Astrocyte (in vitro differentiated cells and primary cell): ENCODE data around the gene DERL3. TPM values are rescaled to one million over a fixed set of nuclear protein-coding genes. Genes with fewer than 3 reads are reported as not detected.
"Not testable (repeated sequence)": the region's sequence is repeated elsewhere in the genome, so short reads cannot be mapped to it uniquely, and the experiment has no call there.

Experiments
- DNase-seq: peaks from one replicate; pipeline ENCODE4 v3.0.0-alpha.2; 2010; ENCODE audit warnings: low read depth
- FAIRE-seq: peaks from 2 replicates; lab custom pipeline; 2011; peaks lifted over from hg19 to GRCh38; lab: Jason Lieb, UNC
- H2AFZ ChIP-seq: 2 replicates; pipeline ENCODE4 v1.6.0; 2012; ENCODE audit warnings: low read depth, low read length, inconsistent platforms
- H3K27ac ChIP-seq: 2 replicates; pipeline ENCODE4 v1.5.1; 2011; ENCODE audit warnings: low read depth, low read length, inconsistent platforms
- H3K27me3 ChIP-seq: 2 replicates; pipeline ENCODE4 v1.6.0; 2011; ENCODE audit warnings: low read length, inconsistent platforms; ENCODE audit not compliant: insufficient read depth
- H3K36me3 ChIP-seq: 2 replicates; pipeline ENCODE4 v1.5.1; 2011; ENCODE audit warnings: low read length, inconsistent platforms; ENCODE audit not compliant: insufficient read depth
- H3K4me1 ChIP-seq: 2 replicates; pipeline ENCODE4 v1.5.1; 2011; ENCODE audit warnings: low read length, inconsistent platforms; ENCODE audit not compliant: insufficient read depth
- H3K4me2 ChIP-seq: 2 replicates; pipeline ENCODE4 v1.6.0; 2012; ENCODE audit warnings: low read length, inconsistent platforms
- H3K4me3 ChIP-seq: 2 replicates; pipeline ENCODE4 v1.5.1; 2011; ENCODE audit warnings: low read depth, mild to moderate bottlenecking, low read length, inconsistent platforms; ENCODE audit not compliant: insufficient read depth
- H3K79me2 ChIP-seq: 2 replicates; pipeline ENCODE4 v1.6.0; 2012; ENCODE audit warnings: mild to moderate bottlenecking, low read length, inconsistent platforms; ENCODE audit not compliant: insufficient read depth
- H3K9ac ChIP-seq: 2 replicates; pipeline ENCODE4 v1.6.0; 2012; ENCODE audit warnings: mild to moderate bottlenecking, low read length, inconsistent platforms
- H3K9me3 ChIP-seq: 2 replicates; pipeline ENCODE4 v1.5.1; 2012; ENCODE audit warnings: low read depth, mild to moderate bottlenecking, low read length, inconsistent platforms; ENCODE audit not compliant: insufficient read depth
- H4K20me1 ChIP-seq: 2 replicates; pipeline ENCODE4 v1.6.0; 2012; ENCODE audit warnings: low read length, inconsistent platforms; ENCODE audit not compliant: insufficient read depth
- H3K27ac Mint-ChIP-seq: one replicate; pipeline ENCODE4 v1.8.0; 2021; ENCODE audit warnings: mild to moderate bottlenecking, mixed read lengths; ENCODE audit not compliant: unreplicated experiment
- H3K27me3 Mint-ChIP-seq: one replicate; pipeline ENCODE4 v1.8.0; 2021; ENCODE audit warnings: low read depth, mixed read lengths; ENCODE audit not compliant: unreplicated experiment
- H3K36me3 Mint-ChIP-seq: one replicate; pipeline ENCODE4 v1.8.0; 2021; ENCODE audit warnings: low read depth, mixed read lengths; ENCODE audit not compliant: unreplicated experiment
- H3K4me1 Mint-ChIP-seq: one replicate; pipeline ENCODE4 v1.8.0; 2021; ENCODE audit warnings: low read depth, mixed read lengths; ENCODE audit not compliant: unreplicated experiment
- H3K4me3 Mint-ChIP-seq: one replicate; pipeline ENCODE4 v1.8.0; 2021; ENCODE audit warnings: mild to moderate bottlenecking, moderate library complexity, mixed read lengths; ENCODE audit not compliant: unreplicated experiment
- H3K9me3 Mint-ChIP-seq: one replicate; pipeline ENCODE4 v1.8.0; 2021; ENCODE audit warnings: mild to moderate bottlenecking, mixed read lengths; ENCODE audit not compliant: unreplicated experiment
- CTCF ChIP-seq: IDR thresholded peaks from 2 replicates; pipeline ENCODE4 v1.5.1; 2011; ENCODE audit warnings: low read depth, mild to moderate bottlenecking, inconsistent platforms, low read length, moderate library complexity; ENCODE audit not compliant: insufficient read depth
- EZH2 ChIP-seq: IDR thresholded peaks from 2 replicates; pipeline ENCODE4 v1.6.1; 2012; ENCODE audit warnings: mild to moderate bottlenecking, low read length, inconsistent platforms; ENCODE audit not compliant: insufficient read depth
- total RNA-seq: library from RNA; stranded (reverse); gene quantifications from 2 replicates; pipeline ENCODE4 v1.2.1, GENCODE V29; 2021

DERL3 gene
- total RNA-seq, 1 donor from 2014 or later = 0.82 TPM

DNA sequence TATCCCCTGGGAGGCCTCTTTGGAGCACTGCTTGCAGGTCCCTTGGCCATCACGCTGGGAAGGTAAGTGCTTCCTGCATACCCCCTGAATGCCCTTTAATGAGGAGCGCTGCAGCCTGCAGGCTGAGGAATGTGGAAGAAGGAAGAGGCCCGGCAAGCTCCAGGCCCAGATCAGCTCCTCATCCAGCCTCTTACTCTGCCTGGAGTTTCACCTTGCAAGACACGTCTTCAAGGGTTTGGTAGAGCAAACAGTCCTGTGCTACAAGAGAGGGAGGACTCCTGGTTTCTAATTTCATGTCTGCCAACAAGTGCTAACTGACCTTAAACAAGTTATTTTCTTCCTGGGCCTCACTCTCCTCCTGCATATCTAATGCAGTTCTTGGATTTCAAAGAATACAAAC lies 29.8 kb upstream of the DERL3 start:
- H3K9me3 ChIP-seq = no peaks in the 10 kb centered on the region
- H3K4me1 ChIP-seq = no peaks in the 10 kb centered on the region
- H2AFZ ChIP-seq = no peak overlapping the region
- no peaks in the 10 kb centered on the region for H3K4me1 Mint-ChIP-seq
- no peak overlapping the region for H3K27ac Mint-ChIP-seq
- no peak overlapping the region for H3K27ac ChIP-seq
- no peak for FAIRE-seq
- no peaks in the 10 kb centered on the region for H4K20me1 ChIP-seq
- H3K4me3 ChIP-seq = no peak overlapping the region
- no peaks in the 10 kb centered on the region for H3K79me2 ChIP-seq
- no peak overlapping the region for H3K4me3 Mint-ChIP-seq
- DNase-seq = no peak
- H3K9me3 Mint-ChIP-seq = no peaks in the 10 kb centered on the region
- H3K27me3 ChIP-seq = no peaks in the 10 kb centered on the region
- H3K36me3 Mint-ChIP-seq = peaks cover 35% of the 10 kb centered on the region
- H3K9ac ChIP-seq = no peak overlapping the region
- TF ChIP-seq CTCF = no peak
- no peak overlapping the region for H3K4me2 ChIP-seq
- no peaks in the 10 kb centered on the region for H3K27me3 Mint-ChIP-seq
- H3K36me3 ChIP-seq = no peaks in the 10 kb centered on the region

GRCh38 chr22:23864499-23865154 lies 25.8 kb upstream of the DERL3 start:
- FAIRE-seq, H3K9me3 Mint-ChIP-seq: not testable (repeated sequence)

GRCh38 chr22:23862103-23862502 lies 23.3 kb upstream of the DERL3 start:
- H3K4me3 ChIP-seq = no peak overlapping the region
- no peaks in the 10 kb centered on the region for H3K27me3 ChIP-seq
- H4K20me1 ChIP-seq = no peaks in the 10 kb centered on the region
- H3K4me1 ChIP-seq = peaks cover 7% of the 10 kb centered on the region
- no peak overlapping the region for H3K4me2 ChIP-seq
- H3K9ac ChIP-seq = no peak overlapping the region
- no peaks in the 10 kb centered on the region for H3K27me3 Mint-ChIP-seq
- peaks cover 12% of the 10 kb centered on the region for H3K36me3 Mint-ChIP-seq
- peaks cover 7% of the 10 kb centered on the region for H3K4me1 Mint-ChIP-seq
- DNase-seq (no peak), FAIRE-seq (no peak)
- no peak overlapping the region for H3K27ac Mint-ChIP-seq
- no peak overlapping the region for H3K4me3 Mint-ChIP-seq
- H3K79me2 ChIP-seq = no peaks in the 10 kb centered on the region
- H2AFZ ChIP-seq = no peak overlapping the region
- H3K27ac ChIP-seq = no peak overlapping the region
- TF ChIP-seq EZH2 (no peak), CTCF (peak; percentile 45)
- no peaks in the 10 kb centered on the region for H3K9me3 Mint-ChIP-seq
- H3K9me3 ChIP-seq = no peaks in the 10 kb centered on the region
- H3K36me3 ChIP-seq = no peaks in the 10 kb centered on the region

More at GRCh38 chr22:23864499-23865154, 25.8 kb upstream of the DERL3 start:
- not testable (repeated sequence) for H3K4me3 ChIP-seq, H3K4me1 ChIP-seq, H3K79me2 ChIP-seq, H3K27me3 Mint-ChIP-seq, H3K27ac ChIP-seq, H4K20me1 ChIP-seq, H3K9ac ChIP-seq, H3K4me2 ChIP-seq, DNase-seq, H3K4me3 Mint-ChIP-seq, H3K27me3 ChIP-seq, H3K27ac Mint-ChIP-seq, H3K36me3 ChIP-seq, H3K4me1 Mint-ChIP-seq, H2AFZ ChIP-seq, H3K9me3 ChIP-seq
- H3K36me3 Mint-ChIP-seq = peaks cover 33% of the 10 kb centered on the region

DNA sequence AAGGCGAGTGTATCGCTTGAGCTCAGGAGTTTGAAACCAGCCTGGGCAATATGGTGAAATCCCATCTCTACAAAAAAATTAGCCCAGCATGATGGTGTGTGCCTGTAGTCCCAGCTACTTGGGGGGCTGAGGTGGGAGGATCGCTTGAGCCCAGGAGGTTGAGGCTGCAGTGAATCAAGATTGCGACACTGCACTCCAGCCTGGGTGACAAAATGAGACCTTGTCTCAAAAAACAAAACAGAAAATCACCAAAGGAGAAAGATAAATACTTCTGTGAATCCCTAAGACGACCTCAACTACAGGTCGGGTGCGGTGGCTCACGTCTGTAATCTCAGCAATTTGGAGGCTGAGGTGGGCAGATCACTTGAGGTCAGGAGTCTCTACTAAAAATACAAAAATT lies 21.4 kb upstream of the DERL3 start:
- not testable (repeated sequence) for H3K27ac ChIP-seq, H3K4me3 ChIP-seq, H3K27me3 Mint-ChIP-seq, H3K9ac ChIP-seq, H3K79me2 ChIP-seq, DNase-seq, H3K4me3 Mint-ChIP-seq, H3K4me1 Mint-ChIP-seq, H3K36me3 ChIP-seq, H3K36me3 Mint-ChIP-seq, H3K27ac Mint-ChIP-seq, H3K4me2 ChIP-seq, H4K20me1 ChIP-seq, FAIRE-seq, H2AFZ ChIP-seq, H3K27me3 ChIP-seq, H3K9me3 ChIP-seq, H3K9me3 Mint-ChIP-seq
- peaks cover 16% of the 10 kb centered on the region for H3K4me1 ChIP-seq
